RPMI7951 (cell line): ENCODE data around the gene SYCN. TPM values are rescaled to one million over a fixed set of nuclear protein-coding genes. Genes with fewer than 3 reads are reported as not detected.
"Not testable (repeated sequence)": the region's sequence is repeated elsewhere in the genome, so short reads cannot be mapped to it uniquely, and the experiment has no call there.

ENCODE experiments used
- DNase-seq: peaks from one replicate; pipeline ENCODE4 v3.0.0-alpha.2; 2012; ENCODE audit warnings: low read depth
- total RNA-seq: library from RNA; depleted of rRNA; stranded (reverse); fragments of >200 nt; shearing (Covaris generic); gene quantifications from 2 replicates; pipeline ENCODE4 v1.2.3, GENCODE V29; 2014

The SYCN gene
- total RNA-seq, 1 experiment from 2014 or later: not detected

GRCh38 chr19:39224910-39225309 is 20.8 kb upstream of the SYCN start:
- DNase-seq: no peak

DNA sequence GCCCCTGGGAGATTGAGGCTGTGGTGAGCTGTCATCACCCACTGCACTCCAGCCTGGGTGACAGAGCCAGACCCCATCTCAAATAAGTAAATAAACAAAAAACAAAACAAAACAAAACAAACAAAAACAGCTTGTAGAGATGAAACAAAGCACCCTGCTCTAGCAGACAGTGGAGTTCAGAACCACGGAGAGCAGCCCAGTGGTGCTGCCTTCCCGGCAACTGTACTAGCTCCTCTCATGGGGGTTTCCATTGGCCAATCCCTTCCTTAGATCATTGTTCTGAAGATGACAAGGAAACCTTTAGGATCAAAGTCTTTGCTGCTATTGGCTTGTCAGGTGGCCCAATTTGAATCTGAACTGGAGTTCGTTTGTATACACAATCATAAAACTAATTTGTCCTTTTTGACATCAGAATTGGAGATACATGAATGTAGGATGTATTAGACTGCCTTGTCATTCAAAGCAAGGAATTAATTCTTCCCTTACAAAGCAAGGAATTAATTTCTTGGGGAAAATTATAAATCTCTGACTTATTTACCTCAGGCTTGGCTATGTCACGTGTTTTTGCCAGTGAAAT is 19.7 kb upstream of the SYCN start:
- DNase-seq: peak; percentile 22

- DNase-seq: not testable (repeated sequence)
These were observed 15.0 kb upstream of the SYCN start for GRCh38 chr19:39219108-39219507.

DNA sequence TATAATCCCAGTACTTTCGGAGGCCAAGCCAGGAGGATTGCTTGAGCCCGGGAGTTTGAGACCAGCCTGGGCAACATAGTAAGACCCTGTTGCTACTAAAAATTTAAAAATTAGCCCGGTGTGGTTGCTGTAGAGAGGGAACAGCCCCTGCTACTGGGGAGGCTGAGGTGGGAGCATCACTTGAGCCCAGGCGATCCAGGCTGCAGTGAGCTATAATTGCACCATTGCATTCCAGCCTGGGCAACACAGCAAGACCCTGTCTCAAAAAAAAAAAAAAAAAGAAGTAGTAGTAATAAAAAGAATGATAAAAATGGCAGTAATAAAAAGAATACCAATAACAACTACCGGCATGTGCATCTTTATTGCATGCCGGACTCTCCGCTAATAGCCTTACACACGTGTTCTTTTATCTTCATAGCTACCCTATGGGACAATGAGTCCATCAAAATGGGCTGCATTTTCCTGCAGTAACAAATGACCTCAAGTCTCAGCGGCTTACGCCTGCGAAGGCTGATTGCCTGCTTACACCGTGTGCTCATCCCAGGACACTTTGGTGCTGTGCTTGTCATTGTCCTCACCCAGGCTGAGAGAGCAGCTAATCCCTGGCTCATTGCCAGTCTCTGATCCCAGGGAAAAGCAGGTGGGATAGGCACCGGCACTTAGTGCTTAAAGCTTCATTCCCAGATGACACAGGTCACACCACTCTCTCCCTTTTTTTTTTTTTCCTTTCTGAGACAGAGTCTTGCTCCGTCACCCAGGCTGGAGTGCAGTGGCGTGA is 14.4 kb upstream of the SYCN start:
- no peak for DNase-seq

- no peak for DNase-seq
These were observed 13.0 kb upstream of the SYCN start for GRCh38 chr19:39217094-39217493.

GRCh38 chr19:39215323-39215722 is 11.3 kb upstream of the SYCN start:
- DNase-seq: not testable (repeated sequence)

GRCh38 chr19:39212375-39212742 is 8.3 kb upstream of the SYCN start:
- DNase-seq: no peak

DNA sequence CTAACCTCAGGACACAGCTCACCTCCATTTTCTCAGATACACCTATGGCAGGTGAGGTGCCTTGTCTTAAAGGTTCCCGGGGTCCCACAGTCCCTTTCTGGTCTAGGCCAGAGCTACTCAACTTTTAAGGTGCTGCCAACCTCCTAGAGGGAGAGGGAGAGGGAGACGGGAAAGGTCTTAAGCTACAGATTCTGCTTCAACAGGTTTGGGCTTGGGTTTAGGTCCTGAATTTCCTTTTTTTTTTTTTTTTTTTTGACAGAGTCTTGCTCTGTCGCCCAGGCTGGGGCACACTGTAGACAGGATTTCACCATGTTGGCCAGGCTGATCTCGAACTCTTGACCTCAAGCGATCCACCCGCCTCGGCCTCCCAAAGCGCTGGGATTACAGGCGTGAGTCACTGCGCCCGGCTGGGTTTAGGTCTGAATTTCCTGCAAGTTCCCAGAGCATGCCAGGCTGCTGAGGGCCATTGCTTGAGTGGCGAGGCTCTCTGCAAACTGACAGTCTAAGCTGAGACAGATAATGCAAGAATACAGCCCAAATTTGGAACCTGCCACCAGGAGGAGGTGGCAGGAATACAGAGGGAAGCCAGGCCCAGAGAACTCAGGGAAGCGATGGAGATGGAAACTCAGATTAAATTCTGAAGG is 7.8 kb upstream of the SYCN start:
- DNase-seq: peak; percentile 24

DNA sequence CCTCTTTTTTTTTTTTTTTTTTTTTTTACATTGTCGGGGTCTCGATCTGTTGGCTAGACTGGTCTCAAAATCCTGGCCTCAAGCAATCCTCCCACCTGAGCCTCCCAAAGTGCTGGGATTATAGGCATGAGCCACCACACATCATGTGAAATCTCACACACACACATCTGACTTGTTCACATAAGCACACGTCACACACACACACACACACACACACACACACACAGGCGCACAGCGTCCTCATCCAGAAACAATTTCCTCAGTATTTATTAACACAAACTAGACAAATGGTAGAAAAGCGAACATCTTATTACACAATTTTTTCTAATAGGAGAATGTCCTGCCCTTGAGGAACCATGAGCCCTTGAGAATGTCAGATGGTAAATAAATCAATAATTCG is 5.1 kb upstream of the SYCN start:
- DNase-seq: no peak

DNA sequence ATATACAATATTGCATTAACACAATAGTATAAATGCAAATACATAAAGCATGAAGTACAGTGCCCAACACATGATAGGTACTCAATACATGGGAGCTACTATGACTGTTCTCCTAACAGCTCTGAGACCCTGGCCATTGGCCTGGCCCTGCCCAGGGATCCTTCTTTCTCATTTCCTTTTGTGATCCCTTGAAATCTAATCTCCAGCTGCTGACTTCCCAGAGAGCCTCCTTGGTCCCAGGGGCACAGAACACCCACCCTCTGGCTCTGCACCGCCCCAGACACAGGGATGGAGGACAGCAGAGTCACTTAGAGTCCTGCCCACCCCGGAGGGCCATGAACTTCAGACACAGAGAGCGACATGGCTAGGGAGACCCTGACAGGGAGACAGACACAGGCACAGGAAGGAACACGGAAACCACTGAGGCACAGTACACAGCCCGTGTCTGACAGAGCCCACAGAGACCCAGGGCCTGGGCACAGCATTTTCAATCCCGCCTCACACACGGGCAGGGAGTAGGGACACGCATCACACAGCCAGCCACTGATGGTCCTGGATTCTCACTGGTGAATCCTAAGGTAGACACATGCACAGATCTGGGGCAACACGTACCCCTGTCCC is 4.2 kb upstream of the SYCN start:
- DNase-seq: no peak

GRCh38 chr19:39207293-39207836 is 3.3 kb upstream of the SYCN start:
- no peak for DNase-seq

DNA sequence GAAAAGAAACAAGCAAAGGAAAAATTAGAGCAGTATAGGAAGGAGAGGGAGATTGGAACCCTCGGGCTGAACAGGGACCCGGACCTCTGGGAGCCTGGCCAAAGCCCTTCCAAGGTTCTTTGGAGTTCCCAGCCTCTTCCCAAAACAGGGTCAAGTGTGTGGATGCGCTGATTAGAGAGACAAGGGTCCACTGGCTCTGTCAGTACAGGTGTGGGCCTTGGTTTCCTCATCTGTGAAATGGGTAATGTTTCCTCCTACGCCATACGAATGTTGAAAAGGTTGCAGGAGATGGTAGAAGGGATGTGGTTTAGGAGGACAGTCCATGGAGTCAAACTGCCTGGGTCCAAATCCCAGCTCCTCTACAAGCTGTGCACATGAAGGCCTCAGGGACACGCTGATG is 2.1 kb upstream of the SYCN start:
- DNase-seq: no peak

DNA sequence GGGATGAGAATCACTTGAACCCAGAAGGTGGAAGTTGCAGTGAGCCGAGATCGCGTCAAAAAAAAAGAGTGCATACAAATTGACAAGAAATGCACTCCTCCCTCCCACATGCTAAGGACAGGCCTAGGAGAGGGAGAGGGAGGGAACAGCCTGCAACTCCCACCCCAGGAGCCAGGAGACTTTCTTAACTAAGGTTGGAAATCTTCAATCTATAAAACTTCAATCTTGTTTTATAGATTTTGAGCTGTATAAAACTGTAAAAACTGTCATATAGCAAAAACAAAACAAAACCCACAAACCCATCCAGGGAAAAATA is 1.3 kb upstream of the SYCN start:
- DNase-seq: no peak

- DNase-seq: no peak
These were observed 1.1 kb downstream of the SYCN start for GRCh38 chr19:39202998-39203355.

DNA sequence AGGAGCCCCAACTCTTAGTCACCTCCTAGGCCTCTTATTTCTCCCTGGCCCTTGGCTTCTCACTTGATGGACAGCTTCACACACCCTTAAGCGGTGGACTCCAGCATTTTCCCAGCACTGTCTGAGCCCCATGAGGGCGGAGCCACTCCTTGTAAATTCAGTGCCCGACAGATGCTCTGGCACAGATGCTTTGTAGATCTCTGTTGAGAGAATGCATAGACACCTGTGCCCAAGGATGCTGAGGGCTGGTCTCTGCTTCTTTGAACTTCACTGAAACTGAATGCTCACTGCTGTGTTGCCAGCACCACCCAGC is 3.3 kb downstream of the SYCN start:
- no peak for DNase-seq

- no peak for DNase-seq
These were observed 3.8 kb downstream of the SYCN start for GRCh38 chr19:39200066-39200802.

DNA sequence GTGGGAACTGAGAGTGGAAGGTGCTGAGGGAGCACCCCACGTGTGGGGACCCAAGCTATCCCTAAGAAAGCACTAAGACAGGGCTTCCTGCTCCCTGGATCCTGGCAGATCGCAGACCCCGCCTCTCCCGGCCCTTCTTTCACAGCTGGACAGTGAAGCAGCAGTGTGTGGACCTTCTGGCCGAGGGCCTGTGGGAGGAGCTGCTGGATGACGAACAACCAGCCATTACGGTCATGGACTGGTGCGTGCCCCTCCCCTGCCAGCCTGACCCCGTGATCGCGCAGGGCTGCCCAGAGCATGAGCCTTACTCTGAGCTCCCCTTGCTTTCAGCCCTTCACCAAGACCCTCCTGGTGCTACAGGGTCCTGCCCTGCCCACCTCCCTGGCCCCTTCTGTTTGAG is 5.0 kb downstream of the SYCN start:
- DNase-seq: peak; percentile 70

DNA sequence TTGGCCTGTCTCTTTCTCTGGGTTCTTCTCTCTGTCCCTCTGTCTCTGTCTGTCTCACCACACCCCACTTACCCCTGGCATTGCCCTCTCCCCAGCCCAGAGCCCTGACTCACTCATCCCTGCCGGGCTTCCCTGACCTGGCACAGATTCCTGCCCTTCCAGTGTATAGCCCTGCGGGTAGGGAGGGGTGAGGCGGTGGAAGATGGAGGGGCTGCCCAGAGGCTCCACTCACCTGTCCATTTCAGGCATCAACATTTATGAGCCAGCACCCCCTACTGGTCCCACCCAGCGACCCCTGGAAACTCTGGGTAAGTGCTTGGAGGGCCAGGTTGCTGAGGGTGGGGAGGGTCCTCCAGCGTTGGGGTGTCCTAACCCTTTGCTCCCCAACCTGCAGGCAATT is 6.3 kb downstream of the SYCN start:
- no peak for DNase-seq

- no peak for DNase-seq
These were observed 7.1 kb downstream of the SYCN start, which contains the start of gene NCCRP1 for GRCh38 chr19:39196860-39197562. Gene NCCRP1 (plus strand): TSS chr19:39196964. CDS start chr19:39196983, 19 bp downstream.

GRCh38 chr19:39196320-39196719 is 7.7 kb downstream of the SYCN start:
- DNase-seq: no peak

DNA sequence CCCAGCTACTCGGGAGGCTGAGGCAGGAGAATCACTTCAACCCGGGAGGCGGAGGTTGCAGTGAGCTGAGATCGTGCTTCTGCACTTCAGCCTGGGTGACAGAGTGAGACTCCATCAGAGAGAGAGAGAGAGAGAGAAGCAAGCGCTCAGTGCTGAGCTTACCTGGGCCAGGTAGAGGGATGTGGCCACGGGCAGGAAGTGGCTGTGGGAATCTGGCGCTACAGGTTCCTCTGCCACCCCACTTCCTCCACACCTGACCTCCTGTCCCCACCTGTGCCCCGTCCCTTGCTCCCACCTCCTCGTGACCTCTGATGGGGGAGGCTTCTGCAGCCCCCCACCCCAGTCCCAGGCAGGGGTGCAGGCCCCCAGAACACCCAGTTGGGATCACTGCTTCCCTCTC is 8.3 kb downstream of the SYCN start:
- no peak for DNase-seq
